Endothelial cell (in vitro differentiated cells): ENCODE measurements around the gene RCL1. TPM values are rescaled to one million over a fixed set of nuclear protein-coding genes. Genes with fewer than 3 reads are reported as not detected.

Experiments used
- DNase-seq: peaks from one replicate; pipeline ENCODE4 v3.0.0; 2021; ENCODE audit warnings: low spot score
- H3K27ac Mint-ChIP-seq: one replicate; pipeline ENCODE4 v1.8.0; 2021; ENCODE audit warnings: mixed read lengths, inconsistent platforms; ENCODE audit not compliant: unreplicated experiment
- H3K27me3 Mint-ChIP-seq: one replicate; pipeline ENCODE4 v1.8.0; 2021; ENCODE audit warnings: mild to moderate bottlenecking, moderate library complexity, mixed read lengths, inconsistent platforms; ENCODE audit not compliant: unreplicated experiment
- H3K36me3 Mint-ChIP-seq: one replicate; pipeline ENCODE4 v1.8.0; 2021; ENCODE audit warnings: mild to moderate bottlenecking, low read depth, mixed read lengths, inconsistent platforms; ENCODE audit not compliant: unreplicated experiment
- H3K4me1 Mint-ChIP-seq: one replicate; pipeline ENCODE4 v1.8.0; 2021; ENCODE audit warnings: mild to moderate bottlenecking, mixed read lengths, inconsistent platforms; ENCODE audit not compliant: unreplicated experiment
- H3K4me3 Mint-ChIP-seq: one replicate; pipeline ENCODE4 v1.8.0; 2021; ENCODE audit warnings: mild to moderate bottlenecking, mixed read lengths, inconsistent platforms; ENCODE audit not compliant: unreplicated experiment
- H3K9me3 Mint-ChIP-seq: one replicate; pipeline ENCODE4 v1.8.0; 2021; ENCODE audit warnings: mixed read lengths, inconsistent platforms; ENCODE audit not compliant: unreplicated experiment
- total RNA-seq: library from RNA; stranded (reverse); fragmentation: NEBNext Ultra II Directional; extraction: Animal tissue kit (Norgen Biotek cat#: 25700); gene quantifications from one replicate; pipeline ENCODE4 v1.2.1, GENCODE V29; 2021; ENCODE audit not compliant: unreplicated experiment
- TF ChIP-seq, protein P1 (sequence below): fragments of 200-600 bp; sonication (generic); IDR thresholded peaks from one replicate; pipeline ENCODE4 v1.5.0; 2021; ENCODE audit warnings: antibody characterized with exemption; ENCODE audit not compliant: unreplicated experiment

The RCL1 gene
- total RNA-seq, 1 donor from 2014 or later, result 12.2 TPM

DNA sequence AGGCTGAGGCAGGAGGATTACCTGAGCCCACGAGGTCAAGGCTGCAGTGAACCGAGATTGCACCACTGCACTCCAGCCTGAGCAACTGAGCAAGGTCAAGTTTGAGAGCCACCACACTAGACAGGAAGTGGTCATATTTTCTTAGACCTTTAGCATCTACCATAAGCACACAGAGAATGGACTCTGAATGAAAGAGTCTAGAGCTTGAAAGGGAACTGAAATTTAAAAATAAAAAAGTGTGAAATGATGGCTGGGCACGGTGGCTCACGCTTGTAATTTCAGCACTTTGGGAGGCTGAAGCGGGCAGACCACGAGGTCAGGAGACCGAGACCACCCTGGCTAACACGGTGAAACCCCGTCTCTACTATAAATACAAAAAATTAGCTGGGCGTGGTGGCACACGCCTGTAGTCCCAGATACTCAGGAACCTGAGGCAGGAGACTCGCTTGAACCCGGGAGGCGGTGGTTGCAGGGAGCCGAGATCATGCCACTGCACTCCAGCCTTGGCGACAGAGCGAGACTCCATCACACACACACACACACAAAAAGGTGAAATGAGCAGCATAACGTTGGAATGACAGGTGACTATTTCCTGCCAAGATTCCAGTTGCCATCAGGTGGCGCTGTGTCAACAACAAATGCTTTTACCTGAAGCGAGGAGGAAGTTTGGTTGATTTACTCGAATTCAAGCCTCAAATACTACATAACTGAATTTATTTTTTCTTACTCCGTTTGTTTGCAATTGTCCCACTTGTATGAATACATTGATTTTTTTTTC, 30.4 kb upstream of the RCL1 start:
- Mint-ChIP-seq H3K36me3 (no peaks in the 10 kb centered on the region), H3K9me3 (no peaks in the 10 kb centered on the region), H3K27me3 (no peaks in the 10 kb centered on the region), H3K4me3 (peak overlapping the region; percentile 54), H3K27ac (peak overlapping the region; percentile 21), H3K4me1 (peaks cover 12% of the 10 kb centered on the region)
- DNase-seq, result peak; percentile 62
- TF ChIP-seq, protein P1, sequence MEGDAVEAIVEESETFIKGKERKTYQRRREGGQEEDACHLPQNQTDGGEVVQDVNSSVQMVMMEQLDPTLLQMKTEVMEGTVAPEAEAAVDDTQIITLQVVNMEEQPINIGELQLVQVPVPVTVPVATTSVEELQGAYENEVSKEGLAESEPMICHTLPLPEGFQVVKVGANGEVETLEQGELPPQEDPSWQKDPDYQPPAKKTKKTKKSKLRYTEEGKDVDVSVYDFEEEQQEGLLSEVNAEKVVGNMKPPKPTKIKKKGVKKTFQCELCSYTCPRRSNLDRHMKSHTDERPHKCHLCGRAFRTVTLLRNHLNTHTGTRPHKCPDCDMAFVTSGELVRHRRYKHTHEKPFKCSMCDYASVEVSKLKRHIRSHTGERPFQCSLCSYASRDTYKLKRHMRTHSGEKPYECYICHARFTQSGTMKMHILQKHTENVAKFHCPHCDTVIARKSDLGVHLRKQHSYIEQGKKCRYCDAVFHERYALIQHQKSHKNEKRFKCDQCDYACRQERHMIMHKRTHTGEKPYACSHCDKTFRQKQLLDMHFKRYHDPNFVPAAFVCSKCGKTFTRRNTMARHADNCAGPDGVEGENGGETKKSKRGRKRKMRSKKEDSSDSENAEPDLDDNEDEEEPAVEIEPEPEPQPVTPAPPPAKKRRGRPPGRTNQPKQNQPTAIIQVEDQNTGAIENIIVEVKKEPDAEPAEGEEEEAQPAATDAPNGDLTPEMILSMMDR, result peak; percentile 91

- Mint-ChIP-seq H3K27me3 (no peaks in the 10 kb centered on the region), H3K36me3 (no peaks in the 10 kb centered on the region), H3K4me3 (peak overlapping the region; percentile 54), H3K4me1 (peaks cover 12% of the 10 kb centered on the region), H3K27ac (peak overlapping the region; percentile 21), H3K9me3 (no peaks in the 10 kb centered on the region)
- DNase-seq, result peak; percentile 67
- TF ChIP-seq, protein P1, result peak; percentile 1
Observed at GRCh38 chr9:4762886-4763541, 29.7 kb upstream of the RCL1 start.

GRCh38 chr9:4764033-4764432, 28.7 kb upstream of the RCL1 start:
- peaks cover 4% of the 10 kb centered on the region for H3K27me3 Mint-ChIP-seq

GRCh38 chr9:4768681-4769080, 24.1 kb upstream of the RCL1 start:
- H3K9me3 Mint-ChIP-seq, result no peaks in the 10 kb centered on the region
- H3K4me3 Mint-ChIP-seq, result no peak overlapping the region
- peaks cover 4% of the 10 kb centered on the region for H3K4me1 Mint-ChIP-seq
- no peak overlapping the region for H3K27ac Mint-ChIP-seq
- no peaks in the 10 kb centered on the region for H3K36me3 Mint-ChIP-seq
- TF ChIP-seq, protein P1, result no peak
- no peak for DNase-seq
- peaks cover 4% of the 10 kb centered on the region for H3K27me3 Mint-ChIP-seq

More at GRCh38 chr9:4764033-4764432, 28.7 kb upstream of the RCL1 start:
- no peak for DNase-seq
- no peaks in the 10 kb centered on the region for H3K36me3 Mint-ChIP-seq
- H3K4me1 Mint-ChIP-seq, result peaks cover 12% of the 10 kb centered on the region
- no peak overlapping the region for H3K4me3 Mint-ChIP-seq
- no peak overlapping the region for H3K27ac Mint-ChIP-seq
- TF ChIP-seq, protein P1, result no peak
- H3K9me3 Mint-ChIP-seq, result no peaks in the 10 kb centered on the region
